Astrocyte (in vitro differentiated cells and primary cell): ENCODE data around the gene MLPH. TPM values are rescaled to one million over a fixed set of nuclear protein-coding genes. Genes with fewer than 3 reads are reported as not detected.

Source experiments
- DNase-seq: peaks from one replicate; pipeline ENCODE4 v3.0.0-alpha.2; 2010; ENCODE audit warnings: low read depth
- FAIRE-seq: peaks from 2 replicates; lab custom pipeline; 2011; peaks lifted over from hg19 to GRCh38; lab: Jason Lieb, UNC
- H2AFZ ChIP-seq: 2 replicates; pipeline ENCODE4 v1.6.0; 2012; ENCODE audit warnings: low read depth, low read length, inconsistent platforms
- H3K27ac ChIP-seq: 2 replicates; pipeline ENCODE4 v1.5.1; 2011; ENCODE audit warnings: low read depth, low read length, inconsistent platforms
- H3K27me3 ChIP-seq: 2 replicates; pipeline ENCODE4 v1.6.0; 2011; ENCODE audit warnings: low read length, inconsistent platforms; ENCODE audit not compliant: insufficient read depth
- H3K36me3 ChIP-seq: 2 replicates; pipeline ENCODE4 v1.5.1; 2011; ENCODE audit warnings: low read length, inconsistent platforms; ENCODE audit not compliant: insufficient read depth
- H3K4me1 ChIP-seq: 2 replicates; pipeline ENCODE4 v1.5.1; 2011; ENCODE audit warnings: low read length, inconsistent platforms; ENCODE audit not compliant: insufficient read depth
- H3K4me2 ChIP-seq: 2 replicates; pipeline ENCODE4 v1.6.0; 2012; ENCODE audit warnings: low read length, inconsistent platforms
- H3K4me3 ChIP-seq: 2 replicates; pipeline ENCODE4 v1.5.1; 2011; ENCODE audit warnings: low read depth, mild to moderate bottlenecking, low read length, inconsistent platforms; ENCODE audit not compliant: insufficient read depth
- H3K79me2 ChIP-seq: 2 replicates; pipeline ENCODE4 v1.6.0; 2012; ENCODE audit warnings: mild to moderate bottlenecking, low read length, inconsistent platforms; ENCODE audit not compliant: insufficient read depth
- H3K9ac ChIP-seq: 2 replicates; pipeline ENCODE4 v1.6.0; 2012; ENCODE audit warnings: mild to moderate bottlenecking, low read length, inconsistent platforms
- H3K9me3 ChIP-seq: 2 replicates; pipeline ENCODE4 v1.5.1; 2012; ENCODE audit warnings: low read depth, mild to moderate bottlenecking, low read length, inconsistent platforms; ENCODE audit not compliant: insufficient read depth
- H4K20me1 ChIP-seq: 2 replicates; pipeline ENCODE4 v1.6.0; 2012; ENCODE audit warnings: low read length, inconsistent platforms; ENCODE audit not compliant: insufficient read depth
- H3K27ac Mint-ChIP-seq: one replicate; pipeline ENCODE4 v1.8.0; 2021; ENCODE audit warnings: mild to moderate bottlenecking, mixed read lengths; ENCODE audit not compliant: unreplicated experiment
- H3K27me3 Mint-ChIP-seq: one replicate; pipeline ENCODE4 v1.8.0; 2021; ENCODE audit warnings: low read depth, mixed read lengths; ENCODE audit not compliant: unreplicated experiment
- H3K36me3 Mint-ChIP-seq: one replicate; pipeline ENCODE4 v1.8.0; 2021; ENCODE audit warnings: low read depth, mixed read lengths; ENCODE audit not compliant: unreplicated experiment
- H3K4me1 Mint-ChIP-seq: one replicate; pipeline ENCODE4 v1.8.0; 2021; ENCODE audit warnings: low read depth, mixed read lengths; ENCODE audit not compliant: unreplicated experiment
- H3K4me3 Mint-ChIP-seq: one replicate; pipeline ENCODE4 v1.8.0; 2021; ENCODE audit warnings: mild to moderate bottlenecking, moderate library complexity, mixed read lengths; ENCODE audit not compliant: unreplicated experiment
- H3K9me3 Mint-ChIP-seq: one replicate; pipeline ENCODE4 v1.8.0; 2021; ENCODE audit warnings: mild to moderate bottlenecking, mixed read lengths; ENCODE audit not compliant: unreplicated experiment
- EZH2 ChIP-seq: IDR thresholded peaks from 2 replicates; pipeline ENCODE4 v1.6.1; 2012; ENCODE audit warnings: mild to moderate bottlenecking, low read length, inconsistent platforms; ENCODE audit not compliant: insufficient read depth
- total RNA-seq: library from RNA; stranded (reverse); gene quantifications from 2 replicates; pipeline ENCODE4 v1.2.1, GENCODE V29; 2021
- TF ChIP-seq, protein P1 (sequence below): IDR thresholded peaks from 2 replicates; pipeline ENCODE4 v1.5.1; 2011; ENCODE audit warnings: low read depth, mild to moderate bottlenecking, inconsistent platforms, low read length, moderate library complexity; ENCODE audit not compliant: insufficient read depth

The MLPH gene
- total RNA-seq, 1 donor from 2014 or later, result 14.2 TPM

DNA sequence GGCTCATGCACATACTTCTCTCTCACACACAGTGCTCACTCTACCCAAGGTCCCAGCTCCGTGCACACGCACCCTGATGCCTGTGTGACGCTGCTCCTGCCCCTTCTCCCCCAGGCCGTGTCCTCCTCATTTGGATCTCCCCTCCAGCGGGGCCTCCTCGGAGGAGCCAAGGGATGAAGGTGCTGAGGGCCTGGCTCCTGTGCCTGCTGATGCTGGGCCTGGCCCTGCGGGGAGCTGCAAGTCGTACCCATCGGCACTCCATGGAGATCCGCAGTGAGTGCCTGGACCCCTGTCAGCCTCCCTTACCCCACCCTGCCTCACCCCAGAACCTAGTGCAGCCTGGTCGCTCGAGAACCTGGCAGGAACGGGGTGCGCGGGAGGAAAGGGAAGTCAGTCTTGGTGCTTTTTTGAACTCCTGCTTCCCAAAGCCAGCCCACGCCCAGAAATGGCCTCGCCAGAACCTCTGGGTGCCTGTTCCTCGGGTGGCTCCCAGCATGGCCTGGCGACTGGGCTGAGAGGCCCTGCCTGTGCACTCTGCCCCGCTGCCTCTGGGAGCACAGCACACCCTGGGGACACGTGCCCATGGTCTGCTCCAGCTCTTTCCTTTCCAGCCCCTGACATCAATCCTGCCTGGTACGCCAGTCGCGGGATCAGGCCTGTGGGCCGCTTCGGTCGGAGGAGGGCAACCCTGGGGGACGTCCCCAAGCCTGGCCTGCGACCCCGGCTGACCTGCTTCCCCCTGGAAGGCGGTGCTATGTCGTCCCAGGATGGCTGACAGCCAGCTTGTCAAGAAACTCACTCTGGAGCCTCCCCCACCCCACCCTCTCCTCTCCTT, 79.6 kb downstream of the MLPH start, which contains the start of gene PRLH:
Gene PRLH, plus strand, starts transcription at position 174 of the 835 bp plus-strand sequence. Its CDS starts 0 bp downstream, at position 174.
- H2AFZ ChIP-seq, result peak within 1 kb of the TSS; percentile 10

GRCh38 chr2:237567276-237568029, 80.4 kb downstream of the MLPH start:
- H3K27me3 Mint-ChIP-seq, result peaks cover 21% of the 10 kb centered on the region
- peaks cover 4% of the 10 kb centered on the region for H3K9me3 Mint-ChIP-seq
- TF ChIP-seq, protein P1, sequence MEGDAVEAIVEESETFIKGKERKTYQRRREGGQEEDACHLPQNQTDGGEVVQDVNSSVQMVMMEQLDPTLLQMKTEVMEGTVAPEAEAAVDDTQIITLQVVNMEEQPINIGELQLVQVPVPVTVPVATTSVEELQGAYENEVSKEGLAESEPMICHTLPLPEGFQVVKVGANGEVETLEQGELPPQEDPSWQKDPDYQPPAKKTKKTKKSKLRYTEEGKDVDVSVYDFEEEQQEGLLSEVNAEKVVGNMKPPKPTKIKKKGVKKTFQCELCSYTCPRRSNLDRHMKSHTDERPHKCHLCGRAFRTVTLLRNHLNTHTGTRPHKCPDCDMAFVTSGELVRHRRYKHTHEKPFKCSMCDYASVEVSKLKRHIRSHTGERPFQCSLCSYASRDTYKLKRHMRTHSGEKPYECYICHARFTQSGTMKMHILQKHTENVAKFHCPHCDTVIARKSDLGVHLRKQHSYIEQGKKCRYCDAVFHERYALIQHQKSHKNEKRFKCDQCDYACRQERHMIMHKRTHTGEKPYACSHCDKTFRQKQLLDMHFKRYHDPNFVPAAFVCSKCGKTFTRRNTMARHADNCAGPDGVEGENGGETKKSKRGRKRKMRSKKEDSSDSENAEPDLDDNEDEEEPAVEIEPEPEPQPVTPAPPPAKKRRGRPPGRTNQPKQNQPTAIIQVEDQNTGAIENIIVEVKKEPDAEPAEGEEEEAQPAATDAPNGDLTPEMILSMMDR, result no peak
- TF ChIP-seq EZH2, result no peak
- Histone ChIP-seq H3K79me2 (no peaks in the 10 kb centered on the region), H3K4me1 (peaks cover 4% of the 10 kb centered on the region), H3K9me3 (peaks cover 12% of the 10 kb centered on the region), H3K27ac (no peak overlapping the region), H2AFZ (no peak overlapping the region), H3K36me3 (no peaks in the 10 kb centered on the region), H3K4me3 (no peak overlapping the region), H3K4me2 (no peak overlapping the region), H4K20me1 (no peaks in the 10 kb centered on the region), H3K9ac (no peak overlapping the region), H3K27me3 (no peaks in the 10 kb centered on the region)
- H3K4me1 Mint-ChIP-seq, result peaks cover 3% of the 10 kb centered on the region
- H3K36me3 Mint-ChIP-seq, result peaks cover 2% of the 10 kb centered on the region
- FAIRE-seq, result no peak
- no peak overlapping the region for H3K4me3 Mint-ChIP-seq
- DNase-seq, result no peak
- no peak overlapping the region for H3K27ac Mint-ChIP-seq

More for the DNA sequence above, 79.6 kb downstream of the MLPH start, which contains the start of gene PRLH:
- H3K79me2 ChIP-seq, result no peaks in the 10 kb centered on the region
- Mint-ChIP-seq H3K4me1 (no peaks in the 10 kb centered on the region), H3K27me3 (peaks cover 29% of the 10 kb centered on the region), H3K27ac (no peak within 1 kb of the TSS), H3K9me3 (peaks cover 4% of the 10 kb centered on the region), H3K36me3 (peaks cover 2% of the 10 kb centered on the region), H3K4me3 (no peak within 1 kb of the TSS)
- no peak within 1 kb of the TSS for H3K4me2 ChIP-seq
- no peak within 1 kb of the TSS for H3K9ac ChIP-seq
- no peaks in the 10 kb centered on the region for H3K27me3 ChIP-seq
- no peak within 1 kb of the TSS for H3K4me3 ChIP-seq
- H3K4me1 ChIP-seq, result no peaks in the 10 kb centered on the region
- DNase-seq (no peak), FAIRE-seq (no peak)
- TF ChIP-seq EZH2, result no peak
- TF ChIP-seq, protein P1, result no peak
- H4K20me1 ChIP-seq, result no peaks in the 10 kb centered on the region
- H3K27ac ChIP-seq, result no peak within 1 kb of the TSS
- H3K36me3 ChIP-seq, result no peaks in the 10 kb centered on the region
- peaks cover 12% of the 10 kb centered on the region for H3K9me3 ChIP-seq
